ENCODE measurements around the gene NR0B2. TPM values are rescaled to one million over a fixed set of nuclear protein-coding genes. Genes with fewer than 3 reads are reported as not detected.

Gene NR0B2, protein sequence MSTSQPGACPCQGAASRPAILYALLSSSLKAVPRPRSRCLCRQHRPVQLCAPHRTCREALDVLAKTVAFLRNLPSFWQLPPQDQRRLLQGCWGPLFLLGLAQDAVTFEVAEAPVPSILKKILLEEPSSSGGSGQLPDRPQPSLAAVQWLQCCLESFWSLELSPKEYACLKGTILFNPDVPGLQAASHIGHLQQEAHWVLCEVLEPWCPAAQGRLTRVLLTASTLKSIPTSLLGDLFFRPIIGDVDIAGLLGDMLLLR
- total RNA-seq: not detected

DNA sequence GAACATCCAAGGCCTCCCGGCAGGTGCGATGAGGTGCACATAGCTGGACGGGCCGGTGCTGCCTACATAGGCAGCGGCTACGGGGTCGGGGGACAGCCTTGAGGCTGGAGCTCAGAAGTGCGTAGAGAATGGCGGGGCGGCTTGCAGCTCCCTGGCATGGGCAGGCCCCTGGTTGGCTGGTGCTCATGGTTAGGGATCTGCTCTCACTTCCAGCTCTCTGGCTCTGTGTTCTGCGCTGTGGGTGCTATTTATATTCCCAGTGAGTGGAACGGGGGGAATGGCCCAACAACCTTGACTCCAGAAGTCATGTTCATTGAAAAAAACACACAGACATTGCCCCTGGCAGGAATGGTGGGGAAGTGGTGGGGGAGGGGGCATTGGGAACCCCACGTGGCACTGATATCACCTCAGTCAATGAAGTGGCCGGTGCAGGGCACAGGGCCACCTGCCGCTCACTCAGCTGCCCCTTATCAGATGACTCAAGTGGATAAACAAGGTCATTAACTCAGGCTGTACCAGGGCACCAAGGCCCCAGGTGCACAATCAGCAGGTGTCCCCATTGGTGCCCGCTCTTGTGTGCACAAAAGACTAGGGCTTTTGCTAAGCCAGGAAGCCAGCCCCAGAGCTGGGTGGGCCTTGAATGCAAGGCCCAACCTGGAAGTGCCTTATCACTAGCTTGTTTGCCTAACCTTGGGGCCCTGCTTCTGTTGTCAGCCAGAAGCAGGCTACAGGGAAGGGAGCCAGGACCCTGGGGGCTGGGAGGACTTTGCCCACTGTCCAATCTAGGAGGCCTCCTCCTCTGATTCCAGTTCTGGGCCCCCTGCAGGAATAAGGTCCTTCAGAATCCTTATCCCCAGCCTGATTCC is at the start of gene NR0B2:
Gene NR0B2 (minus strand): TSS at position 222 of the 866 bp plus-strand sequence. CDS start 35 bp downstream, at position 187.
- Mint-ChIP-seq H3K27me3 (peaks cover 5% of the 10 kb centered on the region), H3K4me1 (no peaks in the 10 kb centered on the region), H3K36me3 (ENCODE audit: low read depth) (no peaks in the 10 kb centered on the region), H3K27ac (no peak within 1 kb of the TSS), H3K4me3 (no peak within 1 kb of the TSS), H3K9me3 (no peaks in the 10 kb centered on the region)
- CTCF ChIA-PET: no interaction called here
- POLR2A ChIA-PET: interaction anchor here (1.4 to 2.0 kb wide), 3 partner anchors 10 to 24 kb away, joined by 3 to 7 read pairs (median 4); partner anchors contain the start of genes GPATCH3 and GPN2
- DNase-seq: no peak

DNA sequence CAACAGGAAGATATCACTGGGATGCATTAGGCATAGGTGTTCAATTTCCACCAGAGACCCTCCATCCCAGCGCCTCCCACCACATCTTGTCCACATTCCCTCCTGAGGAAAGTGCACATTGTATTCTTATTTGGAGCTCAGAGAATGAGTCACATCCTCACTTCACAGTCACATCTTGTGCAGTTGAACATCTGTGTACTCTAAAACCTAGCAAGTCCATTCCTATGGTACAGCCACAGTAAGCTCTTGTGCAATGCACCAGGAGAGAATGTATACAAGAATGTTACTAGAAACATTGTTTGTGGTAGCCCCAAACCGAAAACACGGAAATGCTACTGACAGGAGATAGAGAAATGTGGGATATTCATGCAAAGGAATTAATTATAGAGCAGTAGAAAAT is 48.1 kb upstream of the NR0B2 start:
- Mint-ChIP-seq H3K27ac (no peak overlapping the region), H3K36me3 (ENCODE audit: low read depth) (no peaks in the 10 kb centered on the region), H3K4me3 (no peak overlapping the region), H3K27me3 (peaks cover 51% of the 10 kb centered on the region), H3K4me1 (peaks cover 8% of the 10 kb centered on the region), H3K9me3 (no peaks in the 10 kb centered on the region)
- DNase-seq: no peak
- POLR2A ChIA-PET: no interaction called here
- CTCF ChIA-PET: no interaction called here

DNA sequence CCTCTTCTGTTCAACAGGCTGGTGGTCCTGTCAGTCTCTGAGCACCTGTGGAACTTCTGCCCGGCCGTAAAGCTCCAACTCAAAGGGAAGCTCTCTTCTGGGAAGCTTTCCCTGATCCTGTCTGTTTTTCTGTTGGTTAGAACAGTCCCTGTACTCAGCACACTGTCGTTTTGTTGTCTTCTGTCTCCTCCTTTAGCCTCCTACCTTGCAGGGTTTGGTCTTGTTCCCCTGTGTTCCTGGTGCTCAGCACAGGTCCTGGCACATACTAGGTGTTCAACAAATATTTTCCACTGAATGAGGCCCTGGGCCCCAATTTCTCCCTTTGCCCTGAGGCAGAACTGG is 46.8 kb upstream of the NR0B2 start:
- ChIA-PET CTCF (interaction anchor here (0.6 kb wide), 1 partner anchor 92 kb away, joined by 3 read pairs; no protein-coding TSS in a partner anchor), POLR2A (interaction anchor here (1.0 kb wide), 1 partner anchor 13 kb away, joined by 3 read pairs; no protein-coding TSS in a partner anchor)
- Mint-ChIP-seq H3K27ac (no peak overlapping the region), H3K9me3 (peaks cover 4% of the 10 kb centered on the region), H3K4me1 (peaks cover 8% of the 10 kb centered on the region), H3K36me3 (ENCODE audit: low read depth) (no peaks in the 10 kb centered on the region), H3K4me3 (peak overlapping the region; percentile 55), H3K27me3 (peaks cover 50% of the 10 kb centered on the region)
- DNase-seq: no peak

DNA sequence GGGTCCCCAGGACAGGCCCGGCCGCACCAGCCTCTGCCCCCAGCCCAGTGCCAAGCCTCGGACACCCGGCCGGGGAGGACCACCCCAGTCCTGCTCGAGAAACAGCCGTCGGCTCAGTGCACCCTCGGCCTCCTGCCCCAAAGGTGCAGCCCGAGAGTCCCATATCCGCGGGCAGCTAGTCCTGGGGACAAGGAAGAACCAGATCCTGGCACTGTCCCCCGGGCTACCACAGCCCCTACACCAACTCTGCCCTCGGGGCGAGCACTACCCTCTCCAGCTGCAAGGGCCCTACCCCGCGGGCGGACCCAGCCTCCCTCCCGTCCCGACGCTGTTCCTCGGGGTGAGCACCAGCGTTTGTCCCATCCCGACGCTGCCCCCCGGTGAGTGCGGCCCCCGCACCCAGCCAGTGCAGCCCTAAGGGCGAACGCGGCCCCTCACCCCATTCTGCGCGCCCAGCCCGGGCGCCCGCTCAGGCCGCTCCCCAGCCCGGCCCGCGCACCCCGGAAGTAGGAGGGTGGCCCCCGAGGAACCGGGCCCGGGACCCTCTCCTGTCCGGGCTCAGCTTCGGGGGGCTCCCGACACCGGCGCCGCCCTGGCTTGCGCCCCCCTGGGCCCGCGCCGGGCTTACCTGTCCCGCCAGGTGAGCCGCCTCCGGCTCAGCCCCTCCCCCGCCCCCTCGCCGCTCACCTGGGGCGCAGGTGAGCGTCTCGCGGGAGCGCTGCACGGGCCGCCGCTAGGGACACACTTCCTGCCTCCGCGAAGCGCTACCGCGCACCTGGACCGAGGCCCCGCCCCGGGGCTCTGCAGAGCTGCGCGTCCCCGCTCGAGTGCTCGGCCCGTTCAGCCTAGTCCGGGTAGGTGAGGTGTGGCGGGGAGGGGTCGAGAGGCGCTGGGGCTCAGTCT is 46.2 kb upstream of the NR0B2 start, which contains the start of gene KDF1:
Gene KDF1 (minus strand): TSS at position 747 of the 903 bp plus-strand sequence. CDS start 8,088 bp downstream, outside the sequence.
- Mint-ChIP-seq H3K27ac (no peak within 1 kb of the TSS), H3K9me3 (peaks cover 4% of the 10 kb centered on the region), H3K4me3 (peak within 1 kb of the TSS; percentile 55), H3K36me3 (ENCODE audit: low read depth) (no peaks in the 10 kb centered on the region), H3K27me3 (peaks cover 50% of the 10 kb centered on the region), H3K4me1 (peaks cover 8% of the 10 kb centered on the region)
- DNase-seq: peak; percentile 29
- ChIA-PET CTCF (interaction anchor here (0.6 kb wide), 1 partner anchor 91 kb away, joined by 3 read pairs; no protein-coding TSS in a partner anchor), POLR2A (interaction anchor here (0.6 to 1.4 kb wide), 3 partner anchors 14 to 306 kb away, joined by 3 to 4 read pairs (median 3); no protein-coding TSS in a partner anchor)

DNA sequence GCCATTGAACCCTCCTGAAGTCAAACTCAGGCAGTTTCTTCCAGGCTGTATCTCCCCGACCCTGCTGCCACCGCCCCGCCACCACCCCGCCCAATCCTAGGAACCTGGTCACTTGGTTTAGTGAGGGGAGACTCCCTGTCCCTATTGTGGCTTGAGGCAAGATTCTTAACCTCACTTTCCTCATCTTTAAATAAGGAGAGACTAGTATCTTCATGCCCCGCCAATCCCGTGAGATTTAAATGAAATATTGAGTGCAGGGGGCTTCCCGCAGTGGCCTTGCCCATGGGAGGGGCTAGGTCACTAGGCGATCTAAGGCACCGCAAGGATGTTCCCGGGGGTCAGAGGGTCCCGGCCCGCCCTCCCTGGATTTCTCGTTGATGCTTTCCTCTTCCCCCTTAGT is 45.5 kb upstream of the NR0B2 start:
- peaks cover 46% of the 10 kb centered on the region for H3K27me3 Mint-ChIP-seq
- DNase-seq: no peak
- CTCF ChIA-PET: no interaction called here
- H3K4me3 Mint-ChIP-seq: peak overlapping the region; percentile 4
- H3K9me3 Mint-ChIP-seq: peaks cover 4% of the 10 kb centered on the region
- no peaks in the 10 kb centered on the region for H3K36me3 Mint-ChIP-seq (ENCODE audit: low read depth)
- POLR2A ChIA-PET: interaction anchor here (1.4 kb wide), 1 partner anchor 14 kb away, joined by 3 read pairs; no protein-coding TSS in a partner anchor
- no peak overlapping the region for H3K27ac Mint-ChIP-seq
- H3K4me1 Mint-ChIP-seq: peaks cover 8% of the 10 kb centered on the region

DNA sequence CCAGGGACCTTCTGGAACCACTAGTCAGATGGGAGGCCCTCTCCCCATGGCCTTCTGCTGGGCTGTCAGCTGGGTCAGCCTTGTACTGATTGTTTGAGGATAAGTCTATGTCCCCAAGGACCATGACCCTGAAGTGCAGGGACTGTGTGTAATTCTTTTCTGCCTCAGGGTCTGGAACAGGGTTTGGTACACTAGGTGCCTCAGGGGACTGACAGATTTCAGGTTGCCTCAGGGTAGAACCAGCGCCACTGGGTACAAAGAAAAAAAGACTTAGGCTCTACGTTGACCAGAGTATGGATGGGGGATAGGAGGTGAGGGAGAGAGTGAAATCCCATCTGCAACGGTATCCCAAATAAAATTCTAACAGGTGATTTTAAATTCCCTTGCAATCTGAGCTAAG is 43.5 kb upstream of the NR0B2 start:
- H3K36me3 Mint-ChIP-seq (ENCODE audit: low read depth): no peaks in the 10 kb centered on the region
- DNase-seq: no peak
- no peak overlapping the region for H3K4me3 Mint-ChIP-seq
- peaks cover 40% of the 10 kb centered on the region for H3K27me3 Mint-ChIP-seq
- H3K27ac Mint-ChIP-seq: no peak overlapping the region
- ChIA-PET POLR2A (no interaction called here), CTCF (no interaction called here)
- H3K4me1 Mint-ChIP-seq: peaks cover 8% of the 10 kb centered on the region
- peaks cover 4% of the 10 kb centered on the region for H3K9me3 Mint-ChIP-seq

DNA sequence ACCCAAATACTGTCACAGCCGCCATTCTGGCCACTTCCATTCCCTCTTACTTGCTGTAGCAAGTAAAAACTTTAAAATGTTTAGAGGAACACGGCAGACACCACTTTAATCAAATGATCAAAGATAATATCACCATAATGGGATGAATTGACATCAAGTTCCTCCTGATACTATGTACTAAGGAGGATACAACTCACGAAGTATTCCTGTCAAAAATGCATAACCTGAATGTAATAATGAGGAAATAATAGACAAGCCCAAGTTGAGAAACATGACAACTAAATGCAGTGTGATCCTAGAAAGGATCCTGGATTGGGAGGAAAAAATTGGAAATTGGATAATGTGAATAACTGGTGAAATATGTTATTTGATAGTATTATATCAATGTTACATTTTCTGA is 42.5 kb upstream of the NR0B2 start:
- Mint-ChIP-seq H3K4me3 (no peak overlapping the region), H3K27ac (no peak overlapping the region), H3K27me3 (peaks cover 30% of the 10 kb centered on the region), H3K36me3 (ENCODE audit: low read depth) (no peaks in the 10 kb centered on the region), H3K4me1 (peaks cover 8% of the 10 kb centered on the region), H3K9me3 (peaks cover 4% of the 10 kb centered on the region)
- ChIA-PET POLR2A (no interaction called here), CTCF (no interaction called here)
- DNase-seq: no peak

DNA sequence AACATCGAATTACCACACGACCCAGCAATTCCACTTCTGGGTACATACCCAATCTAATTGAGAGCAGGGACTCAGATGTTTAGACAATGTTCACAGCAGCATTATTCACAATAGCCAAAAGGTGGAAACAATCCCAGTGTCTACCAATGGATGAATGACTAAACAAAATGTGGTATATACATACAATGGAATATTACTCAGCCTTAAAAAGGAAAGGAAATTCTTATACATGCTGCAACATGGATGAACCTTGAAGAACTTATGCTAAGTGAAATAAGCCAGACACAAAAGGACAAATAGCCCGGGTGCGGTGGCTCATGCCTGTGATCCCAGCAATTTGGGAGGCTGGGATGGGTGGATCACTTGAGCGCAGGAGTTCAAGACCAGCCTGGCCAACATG is 39.6 kb upstream of the NR0B2 start:
- CTCF ChIA-PET: no interaction called here
- Mint-ChIP-seq H3K27me3 (peaks cover 7% of the 10 kb centered on the region), H3K4me3 (no peak overlapping the region), H3K9me3 (peaks cover 4% of the 10 kb centered on the region), H3K27ac (no peak overlapping the region), H3K36me3 (ENCODE audit: low read depth) (no peaks in the 10 kb centered on the region), H3K4me1 (no peaks in the 10 kb centered on the region)
- POLR2A ChIA-PET: no interaction called here
- no peak for DNase-seq

DNA sequence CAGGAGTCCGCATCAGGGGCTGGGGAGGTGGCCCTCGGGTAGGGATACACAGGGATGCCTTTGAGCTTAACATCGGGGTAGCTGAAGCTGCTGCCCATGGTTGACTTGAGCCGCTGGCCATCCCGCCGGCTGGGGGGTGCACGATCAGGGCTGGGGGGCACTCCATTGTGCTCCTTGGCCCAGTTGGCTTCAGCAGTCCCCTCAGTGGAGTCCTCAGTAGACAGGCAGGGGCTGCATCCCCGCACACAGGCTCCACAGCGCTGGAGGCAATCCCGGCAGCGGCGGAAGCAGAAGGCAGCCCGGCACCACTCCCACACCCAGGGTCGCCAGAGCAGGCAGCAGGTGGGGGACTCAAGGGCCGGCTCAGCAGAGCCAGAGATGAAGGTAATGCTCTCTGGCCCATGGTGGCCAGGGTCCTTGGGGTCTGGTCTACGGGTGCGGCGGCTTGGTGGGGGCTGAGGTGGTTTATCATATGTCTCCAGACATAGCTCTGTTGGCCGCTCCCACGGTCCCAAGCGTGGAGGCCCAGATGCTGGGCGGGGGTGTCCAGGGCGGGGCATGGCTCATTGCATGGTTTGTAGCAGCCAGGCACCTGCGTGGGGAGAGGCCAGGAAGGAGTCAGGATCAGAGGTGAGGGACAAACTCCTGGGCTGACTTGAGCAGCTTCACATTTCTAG is 38.2 kb upstream of the NR0B2 start:
- ChIA-PET POLR2A (no interaction called here), CTCF (no interaction called here)
- Mint-ChIP-seq H3K4me3 (no peak overlapping the region), H3K27me3 (peaks cover 3% of the 10 kb centered on the region), H3K9me3 (peaks cover 4% of the 10 kb centered on the region), H3K36me3 (ENCODE audit: low read depth) (no peaks in the 10 kb centered on the region), H3K27ac (no peak overlapping the region), H3K4me1 (no peaks in the 10 kb centered on the region)
- no peak for DNase-seq

DNA sequence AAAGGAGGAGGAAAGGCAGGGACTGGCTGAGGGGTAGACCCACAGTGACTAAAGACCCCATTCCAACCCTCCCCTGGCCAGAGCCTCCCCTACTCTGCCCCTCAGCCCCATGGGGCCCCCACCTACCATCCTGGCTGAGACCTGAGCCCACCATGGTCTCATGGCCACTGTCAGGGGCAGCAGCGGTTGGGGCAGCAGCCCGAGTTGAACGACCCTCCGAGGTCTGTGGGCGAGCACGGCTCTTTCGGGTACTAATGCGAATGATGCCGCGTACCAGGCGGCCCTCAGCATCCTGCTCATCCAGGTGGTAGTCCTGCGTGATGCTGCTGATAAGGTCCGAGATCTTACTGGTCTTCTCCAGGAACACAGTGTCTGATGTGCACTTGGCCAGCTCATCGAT is 37.4 kb upstream of the NR0B2 start:
- Mint-ChIP-seq H3K4me3 (no peak overlapping the region), H3K36me3 (ENCODE audit: low read depth) (peaks cover 3% of the 10 kb centered on the region), H3K27me3 (peaks cover 3% of the 10 kb centered on the region), H3K9me3 (peaks cover 2% of the 10 kb centered on the region), H3K27ac (no peak overlapping the region), H3K4me1 (no peaks in the 10 kb centered on the region)
- no peak for DNase-seq
- ChIA-PET POLR2A (no interaction called here), CTCF (no interaction called here)

DNA sequence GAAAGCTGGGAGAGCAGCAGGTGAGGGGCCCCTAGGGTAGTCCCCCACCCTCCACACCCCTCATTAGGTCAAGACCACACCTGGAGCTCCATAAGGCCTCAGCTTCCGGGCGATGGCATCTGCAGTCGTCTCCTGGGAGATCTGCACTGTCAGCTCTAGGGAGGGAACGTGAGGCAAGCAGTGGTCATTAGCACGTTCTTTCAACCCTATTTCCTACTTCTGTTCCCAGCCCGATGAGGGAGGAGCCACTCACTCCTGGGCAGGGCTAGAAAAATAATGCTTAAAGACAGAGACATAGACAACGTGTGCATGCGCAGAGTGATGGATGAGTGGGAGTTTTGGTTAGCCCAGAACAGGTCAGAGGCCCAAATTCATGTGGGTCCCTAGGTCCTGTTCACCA is 36.8 kb upstream of the NR0B2 start:
- ChIA-PET CTCF (no interaction called here), POLR2A (no interaction called here)
- Mint-ChIP-seq H3K4me1 (no peaks in the 10 kb centered on the region), H3K27me3 (no peaks in the 10 kb centered on the region), H3K9me3 (no peaks in the 10 kb centered on the region), H3K27ac (no peak overlapping the region), H3K36me3 (ENCODE audit: low read depth) (peaks cover 9% of the 10 kb centered on the region), H3K4me3 (no peak overlapping the region)
- no peak for DNase-seq

DNA sequence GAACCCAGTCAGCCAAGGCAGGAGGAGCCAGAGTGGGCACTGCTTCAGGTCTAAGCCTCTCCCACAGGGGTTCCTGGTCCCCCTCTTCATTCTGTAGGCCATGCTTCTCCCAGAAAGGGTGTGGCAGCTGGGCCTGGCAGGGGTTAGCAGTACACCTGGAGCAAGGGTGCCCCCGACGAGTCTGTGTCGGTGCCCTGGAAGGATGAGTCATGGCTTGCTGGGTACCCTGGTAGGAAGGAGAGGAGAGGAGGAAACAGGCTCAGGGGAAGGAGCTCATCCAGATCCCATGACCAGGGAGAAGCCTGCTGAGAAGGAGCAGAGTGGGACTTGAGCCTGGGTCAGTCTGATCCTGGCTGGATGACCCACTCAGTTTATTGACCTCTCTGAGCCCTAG is 36.1 kb upstream of the NR0B2 start:
- Mint-ChIP-seq H3K9me3 (no peaks in the 10 kb centered on the region), H3K27me3 (no peaks in the 10 kb centered on the region), H3K36me3 (ENCODE audit: low read depth) (peaks cover 16% of the 10 kb centered on the region), H3K4me3 (no peak overlapping the region), H3K27ac (no peak overlapping the region), H3K4me1 (no peaks in the 10 kb centered on the region)
- POLR2A ChIA-PET: no interaction called here
- CTCF ChIA-PET: no interaction called here
- no peak for DNase-seq
